ENCODE data around the gene MPND.

Gene MPND

DNA sequence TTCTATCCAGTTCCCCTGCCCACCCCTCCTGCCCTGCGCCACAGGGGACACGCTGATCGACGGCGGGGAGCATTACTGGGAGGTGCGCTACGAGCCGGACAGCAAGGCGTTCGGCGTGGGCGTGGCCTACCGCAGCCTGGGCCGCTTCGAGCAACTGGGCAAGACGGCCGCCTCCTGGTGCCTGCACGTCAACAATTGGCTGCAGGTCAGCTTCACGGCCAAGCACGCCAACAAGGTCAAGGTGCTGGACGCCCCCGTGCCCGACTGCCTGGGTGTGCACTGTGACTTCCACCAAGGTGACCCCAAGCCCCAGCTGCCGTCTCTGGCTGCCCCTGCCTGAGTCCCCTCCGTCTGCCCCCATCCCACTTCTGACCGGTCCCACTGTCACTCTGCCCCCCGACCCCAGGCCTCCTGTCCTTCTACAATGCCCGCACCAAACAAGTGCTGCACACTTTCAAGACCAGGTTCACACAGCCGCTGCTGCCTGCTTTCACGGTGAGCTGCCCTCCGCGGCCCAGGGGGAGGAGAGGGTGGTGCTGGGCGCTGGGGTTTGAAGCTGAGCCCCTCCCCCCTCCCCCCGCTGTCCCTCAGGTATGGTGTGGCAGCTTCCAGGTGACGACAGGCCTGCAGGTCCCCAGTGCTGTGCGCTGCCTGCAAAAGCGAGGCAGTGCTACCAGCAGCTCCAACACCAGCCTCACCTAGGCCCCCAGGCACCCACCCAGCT is 20.3 kb upstream of the MPND start:
- no peak for DNase-seq (ENCODE audit: low read depth)
- no peak overlapping the region for H3K4me3 ChIP-seq (ENCODE audit: low read length)
- no peak for TF ChIP-seq CTCF (conservative IDR thresholded peaks at IDR 0.05; ENCODE audit: low read length)

GRCh38 chr19:4323692-4324091 is 19.7 kb upstream of the MPND start:
- TF ChIP-seq CTCF (conservative IDR thresholded peaks at IDR 0.05; ENCODE audit: low read length) = no peak
- H3K4me3 ChIP-seq (ENCODE audit: low read length) = no peak overlapping the region
- DNase-seq (ENCODE audit: low read depth) = no peak

DNA sequence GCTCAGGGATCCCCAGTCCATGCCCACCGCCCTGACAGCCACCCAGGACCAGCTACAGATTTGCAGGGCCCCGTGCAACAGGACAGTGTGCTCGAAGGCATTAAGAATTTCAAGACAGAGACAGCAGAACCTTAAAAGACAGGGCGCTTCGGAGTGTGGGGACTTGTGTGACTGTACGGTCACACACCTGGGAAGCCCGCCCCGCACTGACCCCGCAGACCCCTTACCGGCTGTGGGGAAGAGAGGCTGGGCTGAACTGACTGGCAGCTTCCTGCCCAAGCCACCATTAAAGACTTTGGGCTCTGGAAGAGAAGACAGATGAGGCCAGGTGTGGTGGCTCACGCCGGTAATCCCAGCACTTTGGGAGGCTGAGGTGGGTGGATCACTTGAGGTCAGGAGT is 19.1 kb upstream of the MPND start:
- TF ChIP-seq CTCF (conservative IDR thresholded peaks at IDR 0.05; ENCODE audit: low read length) = no peak
- H3K4me3 ChIP-seq (ENCODE audit: low read length) = no peak overlapping the region
- DNase-seq (ENCODE audit: low read depth) = no peak

DNA sequence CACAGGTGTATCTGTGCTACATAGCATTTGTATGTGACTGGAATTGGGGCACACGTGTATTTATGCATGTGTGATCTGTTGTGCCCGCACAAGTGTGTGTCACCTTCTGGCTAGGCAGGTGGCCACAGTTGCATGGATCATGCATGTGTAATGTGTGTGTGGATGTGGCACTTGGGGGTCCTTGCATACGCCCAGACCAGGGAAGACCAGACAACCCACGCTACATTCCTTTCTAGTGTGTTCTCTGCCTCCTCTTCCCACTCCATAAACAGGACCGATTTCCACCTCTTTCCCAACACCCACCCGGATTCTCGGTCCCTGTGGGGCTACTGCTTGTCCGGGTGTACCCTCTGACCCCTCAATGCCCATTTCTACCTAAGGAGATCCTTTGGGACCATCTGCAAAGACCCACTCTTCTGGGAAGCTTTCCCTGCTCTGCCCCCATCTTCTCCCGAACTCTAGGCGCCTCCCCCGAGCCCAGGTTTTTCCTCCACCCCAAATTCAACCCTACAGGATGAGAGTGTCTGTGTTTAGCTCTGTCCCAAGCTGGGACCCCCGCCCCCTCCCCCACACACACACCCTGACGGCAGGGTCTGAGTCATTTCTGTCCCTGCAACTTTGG is 17.0 kb upstream of the MPND start:
- H3K4me3 ChIP-seq (ENCODE audit: low read length) = no peak overlapping the region
- no peak for DNase-seq (ENCODE audit: low read depth)
- TF ChIP-seq CTCF (conservative IDR thresholded peaks at IDR 0.05; ENCODE audit: low read length) = no peak

DNA sequence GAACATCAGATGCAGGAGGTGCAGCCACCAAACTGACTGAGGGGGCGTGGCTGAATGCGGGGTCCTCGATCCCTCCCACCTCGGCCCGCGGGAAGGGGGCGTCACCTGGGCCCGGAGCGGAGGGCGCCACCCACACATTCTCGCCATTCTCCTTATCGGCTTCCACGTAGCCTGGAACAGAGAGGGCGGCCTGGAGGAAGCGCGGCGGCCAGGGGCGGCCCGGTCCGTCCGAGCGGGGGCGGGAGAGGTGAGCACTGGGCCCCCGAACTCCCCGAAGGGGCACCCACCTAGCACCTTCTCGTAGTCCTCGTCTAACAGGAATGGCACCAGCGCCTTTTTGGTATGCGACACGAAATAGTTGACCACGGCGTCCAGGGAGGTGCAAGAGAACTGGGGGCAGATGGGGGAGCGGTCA is 16.5 kb upstream of the MPND start:
- no peak overlapping the region for H3K4me3 ChIP-seq (ENCODE audit: low read length)
- no peak for DNase-seq (ENCODE audit: low read depth)
- no peak for TF ChIP-seq CTCF (conservative IDR thresholded peaks at IDR 0.05; ENCODE audit: low read length)

GRCh38 chr19:4327252-4327876 is 16.0 kb upstream of the MPND start:
- DNase-seq (ENCODE audit: low read depth) = peak; percentile 22
- no peak for TF ChIP-seq CTCF (conservative IDR thresholded peaks at IDR 0.05; ENCODE audit: low read length)
- H3K4me3 ChIP-seq (ENCODE audit: low read length) = peak overlapping the region; percentile 56

DNA sequence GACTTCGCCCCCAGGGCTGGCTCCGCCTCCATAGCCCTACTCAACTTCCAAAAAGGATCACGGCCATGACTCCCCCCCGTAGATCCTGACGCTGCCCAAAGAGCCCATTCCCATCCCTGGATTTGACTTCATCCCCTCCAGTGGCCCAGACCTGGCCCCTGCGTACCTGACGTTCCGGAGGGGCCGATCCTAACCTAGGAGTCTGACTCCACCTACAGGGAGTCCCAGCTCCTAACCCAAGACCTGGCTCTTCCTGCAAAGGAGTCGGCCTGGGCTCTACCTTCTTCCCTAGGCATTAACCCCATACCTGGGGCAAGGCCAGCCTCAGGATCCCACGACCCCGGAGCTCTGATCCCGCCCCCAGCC is 15.5 kb upstream of the MPND start:
- TF ChIP-seq CTCF (conservative IDR thresholded peaks at IDR 0.05; ENCODE audit: low read length) = no peak
- peak overlapping the region; percentile 56 for H3K4me3 ChIP-seq (ENCODE audit: low read length)

More for the DNA sequence above, 15.5 kb upstream of the MPND start:
- DNase-seq (ENCODE audit: low read depth) = no peak
